H1 (cell line): ENCODE results near the gene ADAM12. TPM values are rescaled to one million over a fixed set of nuclear protein-coding genes. Genes with fewer than 3 reads are reported as not detected.

Experiments used
- CTCF ChIA-PET: fragments of 300-600 bp; sonication (Branson Sonifier 250); formaldehyde crosslinking; loops from one replicate; lab custom pipeline; 2021; ENCODE audit not compliant: partially characterized antibody; lab: Charles Lee
- POLR2A ChIA-PET: fragments of 300-600 bp; sonication (Branson Sonifier 250); formaldehyde crosslinking; loops from one replicate; lab custom pipeline; 2021; ENCODE audit warnings: inconsistent platforms; ENCODE audit not compliant: partially characterized antibody; lab: Charles Lee
- DNase-seq, 2 experiments: peaks; one replicate each; pipeline versions ENCODE4 v3.0.0 to v3.0.0-alpha.2; 2010 to 2022; ENCODE audit warnings: low spot score in 2 of 2, low read depth in 1 of 2, mixed read lengths in 1 of 2
- FAIRE-seq: peaks from 2 replicates; lab custom pipeline; 2011; peaks lifted over from hg19 to GRCh38; lab: Jason Lieb, UNC
- H2AFZ ChIP-seq: 2 replicates; pipeline ENCODE4 v1.8.1; 2012; ENCODE audit warnings: low read length, inconsistent platforms
- H2AK5ac ChIP-seq: 2 replicates; pipeline ENCODE4 v1.6.1; 2013; ENCODE audit warnings: low read depth, low read length
- H2BK120ac ChIP-seq: replicated peaks from 2 replicates; pipeline ENCODE3; 2013; ENCODE audit warnings: low read depth, low read length, inconsistent platforms
- H2BK12ac ChIP-seq: 2 replicates; pipeline ENCODE4 v1.6.1; 2013; ENCODE audit warnings: low read depth, low read length
- H2BK15ac ChIP-seq: 2 replicates; pipeline ENCODE4 v1.6.1; 2013; ENCODE audit warnings: low read length
- H2BK20ac ChIP-seq: 2 replicates; pipeline ENCODE4 v1.6.1; 2013; ENCODE audit warnings: low read length
- H2BK5ac ChIP-seq: 2 replicates; pipeline ENCODE4 v1.6.1; 2013; ENCODE audit warnings: low read depth, low read length
- H3K14ac ChIP-seq: 2 replicates; pipeline ENCODE4 v1.6.1; 2013; ENCODE audit warnings: inconsistent platforms; ENCODE audit not compliant: insufficient read length
- H3K18ac ChIP-seq: 2 replicates; pipeline ENCODE4 v1.6.1; 2013; ENCODE audit warnings: low read length; ENCODE audit errors: extremely low read depth
- H3K23ac ChIP-seq: 2 replicates; pipeline ENCODE4 v1.6.1; 2013; ENCODE audit warnings: inconsistent platforms; ENCODE audit not compliant: insufficient read length
- H3K23me2 ChIP-seq: 2 replicates; pipeline ENCODE4 v1.6.1; 2013; ENCODE audit warnings: low read depth, low read length
- H3K27ac ChIP-seq: 2 replicates; pipeline ENCODE4 v1.6.1; 2011; ENCODE audit warnings: low read depth, low read length, inconsistent platforms
- H3K27me3 ChIP-seq, 4 experiments: replicated peaks in 1 of 4; 1 replicate in 1 of 4; 2 replicates in 3 of 4; pipeline versions ENCODE4 v1.6.1 to v1.8.1; 2011 to 2013; ENCODE audit warnings: low read length in 3 of 4, mild to moderate bottlenecking in 3 of 4, inconsistent platforms in 2 of 4, mixed read lengths in 2 of 4, moderate library complexity in 1 of 4; ENCODE audit not compliant: control insufficient read depth in 3 of 4, insufficient read depth in 3 of 4; ENCODE audit errors: extremely low read depth in 1 of 4
- H3K36me3 ChIP-seq, 4 experiments: 2 replicates each; pipeline versions ENCODE4 v1.6.1 to v1.8.1; 2011 to 2013; ENCODE audit warnings: mild to moderate bottlenecking in 4 of 4, low read length in 3 of 4, moderate library complexity in 2 of 4, control low read depth in 1 of 4, inconsistent platforms in 1 of 4; ENCODE audit not compliant: insufficient read depth in 4 of 4, control insufficient read depth in 2 of 4
- H3K4ac ChIP-seq: replicated peaks from 2 replicates; pipeline ENCODE3; 2013; ENCODE audit warnings: low read length, low read depth, mixed read lengths, inconsistent platforms; ENCODE audit not compliant: insufficient read length
- H3K4me1 ChIP-seq, 4 experiments: replicated peaks in 1 of 4; 1 replicate in 1 of 4; 2 replicates in 3 of 4; pipeline versions ENCODE4 v1.6.1 to v1.8.1; 2011 to 2013; ENCODE audit warnings: low read length in 3 of 4, inconsistent platforms in 2 of 4, mixed read lengths in 1 of 4; ENCODE audit not compliant: insufficient read depth in 4 of 4, control insufficient read depth in 3 of 4
- H3K4me2 ChIP-seq, 2 experiments: 2 replicates each; pipeline versions ENCODE4 v1.6.1 to v1.8.1; 2011 to 2013; ENCODE audit warnings: low read depth in 2 of 2, low read length in 2 of 2, control low read depth in 1 of 2, inconsistent platforms in 1 of 2, mild to moderate bottlenecking in 1 of 2; ENCODE audit not compliant: insufficient read depth in 1 of 2
- H3K4me3 ChIP-seq, 4 experiments: fragments of 200-600, 300-600 bp in 1 of 4; sonication (generic), shearing (Covaris generic), sonication (Bioruptor Twin) in 1 of 4; 2 replicates each; pipeline versions ENCODE4 v1.5.1 to v1.8.1; 2011 to 2016; ENCODE audit warnings: low read length in 4 of 4, low read depth in 3 of 4, control low read depth in 2 of 4, inconsistent platforms in 2 of 4, mild to moderate bottlenecking in 2 of 4, mixed read lengths in 1 of 4, moderate library complexity in 1 of 4; ENCODE audit not compliant: insufficient read depth in 2 of 4; ENCODE audit errors: extremely low read depth in 1 of 4
- H3K56ac ChIP-seq: replicated peaks from 2 replicates; pipeline ENCODE3; 2013; ENCODE audit warnings: low read depth, mild to moderate bottlenecking, mixed read lengths, low read length, inconsistent platforms; ENCODE audit not compliant: insufficient read length
- H3K79me1 ChIP-seq: 2 replicates; pipeline ENCODE4 v1.6.1; 2013; ENCODE audit warnings: low read depth, low read length, control low read depth
- H3K79me2 ChIP-seq, 2 experiments: 2 replicates each; pipeline versions ENCODE4 v1.6.1 to v1.8.1; 2012 to 2013; ENCODE audit warnings: low read length in 2 of 2, mild to moderate bottlenecking in 2 of 2, inconsistent platforms in 1 of 2; ENCODE audit not compliant: insufficient read depth in 2 of 2, control insufficient read depth in 1 of 2
- H3K9ac ChIP-seq, 4 experiments: replicated peaks in 1 of 4; 1 replicate in 1 of 4; 2 replicates in 3 of 4; pipeline versions ENCODE4 v1.6.1 to v1.8.1; 2011 to 2013; ENCODE audit warnings: low read depth in 3 of 4, low read length in 3 of 4, control low read depth in 2 of 4, mild to moderate bottlenecking in 2 of 4, moderate library complexity in 2 of 4, inconsistent platforms in 1 of 4; ENCODE audit errors: extremely low read depth in 1 of 4
- H3K9me3 ChIP-seq, 2 experiments: 2 replicates each; pipeline versions ENCODE4 v1.6.1 to v1.8.1; 2012 to 2013; ENCODE audit warnings: mild to moderate bottlenecking in 2 of 2, moderate library complexity in 2 of 2, control low read depth in 1 of 2, inconsistent platforms in 1 of 2, low read depth in 1 of 2, low read length in 1 of 2, mixed read lengths in 1 of 2; ENCODE audit not compliant: insufficient read depth in 2 of 2
- H4K20me1 ChIP-seq, 2 experiments: replicated peaks in 1 of 2; 2 replicates each; pipeline versions ENCODE3 to v1.8.1; 2011 to 2013; ENCODE audit warnings: inconsistent platforms in 2 of 2, low read length in 2 of 2, mild to moderate bottlenecking in 1 of 2; ENCODE audit not compliant: insufficient read depth in 2 of 2, control insufficient read depth in 1 of 2
- H4K5ac ChIP-seq: 2 replicates; pipeline ENCODE4 v1.6.1; 2013; ENCODE audit warnings: low read length, low read depth, mixed read lengths, inconsistent platforms; ENCODE audit not compliant: insufficient read length
- H4K8ac ChIP-seq: 2 replicates; pipeline ENCODE4 v1.8.0; 2013; ENCODE audit warnings: mild to moderate bottlenecking, moderate library complexity, low read length, inconsistent platforms; ENCODE audit not compliant: insufficient read depth; ENCODE audit errors: extremely low read depth
- H4K91ac ChIP-seq: replicated peaks from 2 replicates; pipeline ENCODE3; 2013; ENCODE audit warnings: low read length, mixed read lengths, inconsistent platforms; ENCODE audit not compliant: insufficient read length
- SP1 ChIP-seq: IDR thresholded peaks from 2 replicates; pipeline ENCODE4 v1.6.1; 2011; ENCODE audit warnings: low read depth, low read length
- TBP ChIP-seq: IDR thresholded peaks from 2 replicates; pipeline ENCODE4 v1.6.1; 2011; ENCODE audit warnings: low read depth, low read length, improper control_type of control experiment
- WGBS, 2 experiments: shearing (Covaris generic) in 1 of 2; methylation state at CpG; one replicate each; pipeline versions ENCODE4 v1.1.6 to v1.1.7; 2013 to 2015; ENCODE audit warnings: low lambda C conversion rate in 2 of 2, mixed read lengths in 2 of 2, inconsistent platforms in 1 of 2, low coverage in 1 of 2, missing lambda C conversion rate in 1 of 2; ENCODE audit not compliant: insufficient replicate concordance in 2 of 2, insufficient coverage in 1 of 2, insufficient read length in 1 of 2; ENCODE audit errors: extremely low coverage in 1 of 2, missing lambda C conversion rate in 1 of 2; 5-methylcytosine and 5-hydroxymethylcytosine counted together
- polyA plus RNA-seq, 7 experiments: library from polyadenylated mRNA; depleted of rRNA in 3 of 7; stranded (reverse) in 5 of 7; unstranded in 2 of 7; fragments of >200 nt in 5 of 7; fragments of 200-250 nt in 2 of 7; gene quantifications; 1 replicate in 5 of 7; 2 replicates in 1 of 7; 4 replicates in 1 of 7; pipeline versions ENCODE4 v1.2.1 to v1.2.3, GENCODE V29; 2011 to 2013; ENCODE audit warnings: missing spikeins in 2 of 7, mixed read lengths in 2 of 7
- total RNA-seq: library from RNA; stranded (reverse); fragmentation: NEBNext Ultra II Directional; extraction: Animal tissue kit (Norgen Biotek cat#: 25700); gene quantifications from 2 replicates; pipeline ENCODE4 v1.2.1, GENCODE V29; 2021

Gene ADAM12
- total and polyA plus RNA-seq, 2 of the 8 experiments (the other 6 are each of a cell fraction or from before 2014, with no cell fraction given): 0.07 to 0.17 TPM

GRCh38 chr10:126407831-126408230 lies 19.6 kb upstream of the ADAM12 start:
- no peak overlapping the region for H4K8ac ChIP-seq
- no peaks in the 10 kb centered on the region for H3K79me2 ChIP-seq
- H2AFZ ChIP-seq: no peak overlapping the region
- no peak overlapping the region for H3K4ac ChIP-seq
- H4K5ac ChIP-seq: no peak overlapping the region
- no peak overlapping the region for H3K9ac ChIP-seq
- no peak overlapping the region for H3K4me2 ChIP-seq
- no peak overlapping the region for H2BK12ac ChIP-seq
- H3K14ac ChIP-seq: no peak overlapping the region
- H4K91ac ChIP-seq: no peak overlapping the region
- H3K23ac ChIP-seq: no peak overlapping the region
- CTCF ChIA-PET: interaction anchor here (0.7 to 3.4 kb wide), 7 partner anchors 9 to 938 kb away, joined by 3 to 10 read pairs (median 3); no protein-coding TSS in a partner anchor
- H3K4me3 ChIP-seq: no peak overlapping the region
- TF ChIP-seq SP1: no peak
- TF ChIP-seq TBP: no peak
- H4K20me1 ChIP-seq: no peaks in the 10 kb centered on the region
- H2AK5ac ChIP-seq: no peak overlapping the region
- H3K27ac ChIP-seq: no peak overlapping the region
- DNase-seq (no peak), FAIRE-seq (no peak)
- no peak overlapping the region for H3K56ac ChIP-seq
- no peaks in the 10 kb centered on the region for H3K4me1 ChIP-seq
- H2BK20ac ChIP-seq: no peak overlapping the region
- H3K79me1 ChIP-seq: no peaks in the 10 kb centered on the region
- H2BK15ac ChIP-seq: no peak overlapping the region
- no peaks in the 10 kb centered on the region for H3K27me3 ChIP-seq
- 92% methylated on average over 2 of the region's 2 CpGs; no CpG with 5 or more reads in 1 of the 2 experiments for WGBS, 2 experiments
- POLR2A ChIA-PET: no interaction called here
- H2BK5ac ChIP-seq: no peak overlapping the region
- no peaks in the 10 kb centered on the region for H3K23me2 ChIP-seq
- no peak overlapping the region for H3K18ac ChIP-seq
- no peak overlapping the region for H2BK120ac ChIP-seq
- H3K9me3 ChIP-seq: no peaks in the 10 kb centered on the region
- no peaks in the 10 kb centered on the region for H3K36me3 ChIP-seq
